MM.1S (cell line): ENCODE results near the gene JAK2.

ENCODE experiments used
- CTCF ChIP-seq: fragments of 300-600 bp; sonication (generic); IDR thresholded peaks from 2 replicates; pipeline ENCODE4 v1.5.1; 2016; ENCODE audit warnings: antibody characterized with exemption, low read length, mixed read lengths
- EZH2 ChIP-seq: fragments of 300-600 bp; sonication (generic); optimal IDR thresholded peaks from 2 replicates; pipeline ENCODE3; 2017; ENCODE audit warnings: low read depth, mild to moderate bottlenecking, antibody characterized with exemption, low read length, mixed read lengths

- TF ChIP-seq CTCF (no peak), EZH2 (no peak)
These were observed 137.4 kb downstream of the JAK2 start for GRCh38 chr9:5122516-5122915.
